ENCODE results near the gene HSP90AA1.

The HSP90AA1 gene

DNA sequence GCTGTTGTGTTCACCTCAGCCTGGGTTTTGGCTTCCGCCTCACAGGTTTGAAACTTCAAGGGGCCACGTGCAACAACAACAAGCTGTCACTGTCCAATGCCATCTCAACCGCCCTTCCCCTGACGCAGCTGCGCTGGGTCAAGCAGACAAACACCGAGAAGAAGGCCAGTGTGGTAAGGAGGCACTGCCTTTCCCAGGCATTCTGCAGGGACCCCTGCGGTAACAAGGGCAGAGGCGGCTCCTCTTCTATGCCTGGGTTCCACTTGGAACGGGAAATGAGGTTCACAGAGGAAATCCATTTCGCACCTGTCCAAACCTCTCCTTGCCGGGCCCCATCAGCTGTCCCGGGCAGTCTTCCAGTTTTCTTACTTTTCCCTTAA is 36.8 kb downstream of the HSP90AA1 start:
- Histone ChIP-seq H3K79me2 (ENCODE audit: insufficient read depth, low read length) (no peaks in the 10 kb centered on the region), H3K4me1 (ENCODE audit: insufficient read depth, low read length, poor library complexity, severe bottlenecking) (no peaks in the 10 kb centered on the region), H3K9me2 (replicated peaks; ENCODE audit: low read depth, low read length) (no peaks in the 10 kb centered on the region), H3F3A (ENCODE audit: low read depth) (no peaks in the 10 kb centered on the region), H3K36me3 (ENCODE audit: insufficient read depth, low read length) (peaks cover 54% of the 10 kb centered on the region; the same call in 1 of the 2 replicates), H4K20me1 (ENCODE audit: insufficient read depth, low read length, poor library complexity, severe bottlenecking) (no peaks in the 10 kb centered on the region), H3K9me3 (ENCODE audit: insufficient read depth, low read depth, low read length) (no peaks in the 10 kb centered on the region), H3K9ac (ENCODE audit: low read depth, low read length, poor library complexity, severe bottlenecking) (no peak overlapping the region), H3K4me2 (ENCODE audit: low read depth, low read length, poor library complexity, severe bottlenecking) (no peak overlapping the region), H2AFZ (ENCODE audit: low read length) (no peak overlapping the region), H3K4me3 (ENCODE audit: low read length, poor library complexity, severe bottlenecking) (no peak overlapping the region), H3K27me3 (ENCODE audit: insufficient read depth, low read length, poor library complexity, severe bottlenecking) (no peaks in the 10 kb centered on the region)
- no peak for TF ChIP-seq EZH2phosphoT487 (IDR thresholded peaks at IDR 0.05; ENCODE audit: borderline replicate concordance)
- no peak for TF ChIP-seq CTCF (conservative IDR thresholded peaks at IDR 0.05; ENCODE audit: low read length)

DNA sequence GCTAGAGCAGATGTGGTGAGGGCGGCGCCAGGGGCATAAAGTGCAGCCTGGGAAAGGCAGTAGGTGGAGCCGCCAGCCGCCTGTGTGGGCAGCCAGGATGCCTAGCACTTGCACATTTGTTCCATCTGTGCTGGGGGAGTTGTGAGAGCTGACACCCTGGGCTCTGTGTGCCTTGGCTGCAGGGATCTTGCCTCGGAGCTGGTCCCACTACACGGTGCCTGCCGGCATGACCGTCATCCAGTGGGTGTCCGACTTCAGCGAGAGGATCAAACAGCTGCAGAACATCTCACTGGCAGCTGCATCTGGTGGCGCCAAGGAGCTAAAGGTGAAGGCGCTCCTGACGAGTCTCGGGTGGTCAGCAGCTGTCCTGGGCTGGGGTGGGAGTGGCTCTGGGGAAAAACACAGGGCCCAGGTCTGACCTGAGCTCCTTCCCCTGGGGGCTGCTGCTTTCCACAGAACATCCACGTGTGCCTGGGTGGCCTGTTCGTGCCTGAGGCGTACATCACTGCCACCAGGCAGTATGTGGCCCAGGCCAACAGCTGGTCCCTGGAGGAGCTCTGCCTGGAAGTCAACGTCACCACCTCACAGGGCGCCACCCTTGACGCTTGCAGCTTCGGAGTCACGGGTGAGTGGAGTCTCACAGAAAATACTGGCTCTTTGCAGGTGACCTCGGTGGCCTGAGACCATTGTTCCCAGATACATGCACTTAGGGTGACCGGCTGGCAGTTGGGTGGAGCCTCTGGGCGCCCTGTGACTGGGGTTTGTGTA is 37.4 kb downstream of the HSP90AA1 start:
- no peak overlapping the region for H2AFZ ChIP-seq (ENCODE audit: low read length)
- H3F3A ChIP-seq (ENCODE audit: low read depth) = no peaks in the 10 kb centered on the region
- no peaks in the 10 kb centered on the region for H3K79me2 ChIP-seq (ENCODE audit: insufficient read depth, low read length)
- H3K9ac ChIP-seq (ENCODE audit: low read depth, low read length, poor library complexity, severe bottlenecking) = no peak overlapping the region
- no peaks in the 10 kb centered on the region for H3K9me3 ChIP-seq (ENCODE audit: insufficient read depth, low read depth, low read length)
- no peak for TF ChIP-seq CTCF (conservative IDR thresholded peaks at IDR 0.05; ENCODE audit: low read length)
- no peaks in the 10 kb centered on the region for H4K20me1 ChIP-seq (ENCODE audit: insufficient read depth, low read length, poor library complexity, severe bottlenecking)
- no peaks in the 10 kb centered on the region for H3K9me2 ChIP-seq (replicated peaks; ENCODE audit: low read depth, low read length)
- no peaks in the 10 kb centered on the region for H3K4me1 ChIP-seq (ENCODE audit: insufficient read depth, low read length, poor library complexity, severe bottlenecking)
- no peak overlapping the region for H3K4me2 ChIP-seq (ENCODE audit: low read depth, low read length, poor library complexity, severe bottlenecking)
- no peak overlapping the region for H3K4me3 ChIP-seq (ENCODE audit: low read length, poor library complexity, severe bottlenecking)
- H3K36me3 ChIP-seq (ENCODE audit: insufficient read depth, low read length) = peaks cover 59% of the 10 kb centered on the region; the same call in 1 of the 2 replicates
- H3K27me3 ChIP-seq (ENCODE audit: insufficient read depth, low read length, poor library complexity, severe bottlenecking) = no peaks in the 10 kb centered on the region

DNA sequence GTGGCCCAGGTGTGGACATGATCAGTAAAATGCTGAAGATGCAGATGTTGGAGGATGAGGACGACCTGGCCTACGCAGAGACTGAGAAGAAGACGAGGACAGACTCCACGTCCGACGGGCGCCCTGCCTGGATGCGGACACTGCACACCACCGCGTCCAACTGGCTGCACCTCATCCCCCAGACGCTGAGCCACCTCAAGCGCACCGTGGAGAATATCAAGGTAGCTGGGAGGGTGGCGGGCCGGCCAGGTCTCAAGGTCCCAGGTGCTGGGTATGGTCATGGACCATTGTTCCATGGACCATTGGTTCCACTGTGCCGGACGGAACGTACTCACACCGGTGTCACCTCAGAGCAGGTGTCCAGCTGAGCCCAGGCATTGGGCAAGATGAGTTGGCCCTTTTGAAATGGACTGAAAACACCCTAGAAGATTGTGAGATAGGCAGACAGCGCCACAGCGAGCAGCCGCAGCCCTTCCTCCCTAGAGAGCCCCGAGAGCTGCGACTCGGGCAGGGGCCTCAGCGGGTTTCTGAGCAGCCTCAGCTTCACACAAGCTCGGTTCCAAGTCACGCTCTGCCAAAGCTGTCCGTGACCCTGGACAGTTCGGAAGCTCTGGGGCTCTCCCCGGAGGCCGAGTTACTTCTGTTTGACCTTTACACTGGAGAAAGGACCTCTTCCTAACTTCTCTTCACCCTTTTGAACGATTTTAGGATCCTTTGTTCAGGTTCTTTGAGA is 38.9 kb downstream of the HSP90AA1 start:
- Histone ChIP-seq H3K4me3 (ENCODE audit: low read length, poor library complexity, severe bottlenecking) (no peak overlapping the region), H4K20me1 (ENCODE audit: insufficient read depth, low read length, poor library complexity, severe bottlenecking) (no peaks in the 10 kb centered on the region), H2AFZ (ENCODE audit: low read length) (no peak overlapping the region), H3K4me2 (ENCODE audit: low read depth, low read length, poor library complexity, severe bottlenecking) (no peak overlapping the region), H3K4me1 (ENCODE audit: insufficient read depth, low read length, poor library complexity, severe bottlenecking) (no peaks in the 10 kb centered on the region), H3K9me2 (replicated peaks; ENCODE audit: low read depth, low read length) (no peaks in the 10 kb centered on the region), H3K27me3 (ENCODE audit: insufficient read depth, low read length, poor library complexity, severe bottlenecking) (no peaks in the 10 kb centered on the region), H3K79me2 (ENCODE audit: insufficient read depth, low read length) (no peaks in the 10 kb centered on the region), H3K9ac (ENCODE audit: low read depth, low read length, poor library complexity, severe bottlenecking) (no peak overlapping the region), H3K36me3 (ENCODE audit: insufficient read depth, low read length) (peaks cover 74% of the 10 kb centered on the region; the same call in 1 of the 2 replicates), H3K9me3 (ENCODE audit: insufficient read depth, low read depth, low read length) (no peaks in the 10 kb centered on the region), H3F3A (ENCODE audit: low read depth) (no peaks in the 10 kb centered on the region)
- TF ChIP-seq EZH2phosphoT487 (IDR thresholded peaks at IDR 0.05; ENCODE audit: borderline replicate concordance) (no peak), CTCF (conservative IDR thresholded peaks at IDR 0.05; ENCODE audit: low read length) (no peak)

All from Loucy (cell line).